GM12878 (cell line): ENCODE measurements around the gene FBXL3. TPM values are rescaled to one million over a fixed set of nuclear protein-coding genes. Genes with fewer than 3 reads are reported as not detected.

ENCODE experiments used
- ATAC-seq: fragments of 200-7000 bp; cut with Tn5 transposase; 3 replicates; pipeline ENCODE4 v1.9.1; 2020; ENCODE audit warnings: mild to moderate bottlenecking, moderate library complexity
- BruUV-seq: library from RNA; stranded (reverse); fragments of 400-500 nt; replicated peaks from 2 replicates; lab custom pipeline; 2021; lab: Mats Ljungman, UMichigan
- CTCF ChIA-PET: fragments of 300-600 bp; sonication (Branson Sonifier 250); formaldehyde crosslinking; extraction: SDS; loops from one replicate; lab custom pipeline; 2021; ENCODE audit warnings: inconsistent platforms; lab: Yijun Ruan, JAX
- POLR2A ChIA-PET: fragments of 350-600 bp; formaldehyde crosslinking; extraction: SDS; loops from one replicate; lab custom pipeline; 2021; ENCODE audit warnings: inconsistent platforms; lab: Charles Lee
- RAD21 ChIA-PET: fragments of 300-600 bp; sonication (Branson Sonifier 250); formaldehyde crosslinking; loops from one replicate; lab custom pipeline; 2023; ENCODE audit warnings: antibody characterized with exemption; ENCODE audit not compliant: unreplicated experiment; lab: Charles Lee
- SMC1A ChIA-PET: fragments of 300-600 bp; sonication (Branson Sonifier 250); formaldehyde crosslinking; loops from one replicate; lab custom pipeline; 2023; ENCODE audit not compliant: unreplicated experiment, uncharacterized antibody; lab: Charles Lee
- DNase-seq: peaks from one replicate; pipeline ENCODE4 v3.0.0-alpha.2; 2011; ENCODE audit warnings: low read depth, low spot score
- FAIRE-seq: peaks from 3 replicates; lab custom pipeline; 2011; peaks lifted over from hg19 to GRCh38; lab: Jason Lieb, UNC
- H2AFZ ChIP-seq: 2 replicates; pipeline ENCODE4 v1.6.0; 2011; ENCODE audit warnings: low read depth, low read length, control low read depth; ENCODE audit not compliant: control insufficient read depth
- H3K27ac ChIP-seq: 2 replicates; pipeline ENCODE4 v1.5.1; 2011; ENCODE audit warnings: control low read depth; ENCODE audit not compliant: control insufficient read depth, insufficient read depth
- H3K27me3 ChIP-seq, 2 experiments: replicated peaks in 1 of 2; 2 replicates each; pipeline versions ENCODE4 v1.6.0 to v1.6.1; 2011; ENCODE audit warnings: low read length in 1 of 2; ENCODE audit not compliant: control insufficient read depth in 2 of 2, insufficient read depth in 2 of 2
- H3K36me3 ChIP-seq, 2 experiments: 2 replicates each; pipeline ENCODE4 v1.5.1; 2011; ENCODE audit warnings: low read length in 1 of 2; ENCODE audit not compliant: control insufficient read depth in 2 of 2, insufficient read depth in 2 of 2
- H3K4me1 ChIP-seq: 2 replicates; pipeline ENCODE4 v1.6.1; 2011; ENCODE audit warnings: mild to moderate bottlenecking, low read length, moderate library complexity, mixed read lengths; ENCODE audit not compliant: control insufficient read depth, insufficient read depth
- H3K4me2 ChIP-seq: 2 replicates; pipeline ENCODE4 v1.6.0; 2011; ENCODE audit warnings: control low read depth; ENCODE audit not compliant: control insufficient read depth, insufficient read depth
- H3K4me3 ChIP-seq: fragments of 200-600 bp; sonication (generic); 2 replicates; pipeline ENCODE4 v1.5.1; 2016
- H3K79me2 ChIP-seq: 2 replicates; pipeline ENCODE4 v1.6.0; 2011; ENCODE audit warnings: low read length; ENCODE audit not compliant: control insufficient read depth, insufficient read depth
- H3K9ac ChIP-seq: 2 replicates; pipeline ENCODE4 v1.8.0; 2011; ENCODE audit warnings: low read length, control low read depth, mixed read lengths; ENCODE audit not compliant: control insufficient read depth, insufficient read depth
- H3K9me3 ChIP-seq: replicated peaks from 3 replicates; pipeline ENCODE4 v1.5.1; 2011; ENCODE audit warnings: mild to moderate bottlenecking, low read length; ENCODE audit not compliant: control insufficient read depth, insufficient read depth
- H4K20me1 ChIP-seq: 2 replicates; pipeline ENCODE4 v1.6.0; 2011; ENCODE audit not compliant: control insufficient read depth, insufficient read depth
- EED ChIP-seq: sonication (generic); IDR thresholded peaks from 2 replicates; pipeline ENCODE4 v1.6.1; 2016; ENCODE audit warnings: antibody characterized with exemption, low read depth
- GABPA ChIP-seq: IDR thresholded peaks from 2 replicates; pipeline ENCODE4 v1.6.1; 2014; ENCODE audit warnings: antibody characterized with exemption, low read depth, mild to moderate bottlenecking, inconsistent platforms
- MTA2 ChIP-seq: fragments of 450-650 bp; IDR thresholded peaks from 2 replicates; pipeline ENCODE4 v1.6.1; 2016; ENCODE audit warnings: low read depth, mild to moderate bottlenecking, moderate library complexity
- MTA3 ChIP-seq: IDR thresholded peaks from 2 replicates; pipeline ENCODE4 v1.6.1; 2012; ENCODE audit warnings: low read length, inconsistent platforms, borderline replicate concordance
- NBN ChIP-seq: fragments of 450-650 bp; IDR thresholded peaks from 2 replicates; pipeline ENCODE4 v1.6.1; 2016
- POLR2AphosphoS2 ChIP-seq: IDR thresholded peaks from 2 replicates; pipeline ENCODE4 v1.6.1; 2011; ENCODE audit warnings: low read depth, mild to moderate bottlenecking, low read length, improper control_type of control experiment, moderate library complexity
- RAD21 ChIP-seq: IDR thresholded peaks from 2 replicates; pipeline ENCODE4 v1.6.1; 2011; ENCODE audit warnings: mild to moderate bottlenecking, low read depth, low read length, moderate library complexity; ENCODE audit not compliant: insufficient read depth
- RCOR1 ChIP-seq: conservative IDR thresholded peaks from 2 replicates; pipeline ENCODE4 v1.6.1; 2012; ENCODE audit warnings: low read depth, low read length, improper control_type of control experiment
- SIN3A ChIP-seq: IDR thresholded peaks from 2 replicates; pipeline ENCODE4 v1.6.1; 2012; ENCODE audit warnings: low read depth, low read length, improper control_type of control experiment
- SMC3 ChIP-seq: IDR thresholded peaks from 2 replicates; pipeline ENCODE4 v1.6.1; 2011; ENCODE audit warnings: low read length, improper control_type of control experiment, borderline replicate concordance
- TAF1 ChIP-seq: IDR thresholded peaks from 2 replicates; pipeline ENCODE4 v1.6.1; 2011; ENCODE audit warnings: mild to moderate bottlenecking, low read depth, low read length, borderline replicate concordance
- ZNF24 ChIP-seq: fragments of 450-650 bp; IDR thresholded peaks from 2 replicates; pipeline ENCODE4 v1.6.1; 2017; ENCODE audit warnings: antibody characterized with exemption, mild to moderate bottlenecking
- WGBS: methylation state at CpG from one replicate; pipeline ENCODE4 v1.1.6; 2016; ENCODE audit warnings: low lambda C conversion rate; ENCODE audit not compliant: insufficient replicate concordance, insufficient coverage; ENCODE audit errors: missing lambda C conversion rate; 5-methylcytosine and 5-hydroxymethylcytosine counted together
- in situ Hi-C: fragments of 300-500 bp; cut with MboI; formaldehyde crosslinking; loops from 9 replicates; pipeline ENCODE4 v1.14.3; 2018; ENCODE audit warnings: mixed read lengths
- intact Hi-C: fragments of 100-400 bp; cut with micrococcal nuclease; formaldehyde crosslinking; loops from one replicate; pipeline ENCODE4 v1.14.2; 2022; ENCODE audit not compliant: unreplicated experiment
- polyA plus RNA-seq, 11 experiments: library from polyadenylated mRNA; depleted of rRNA in 4 of 11; unstranded in 6 of 11; stranded (reverse) in 5 of 11; fragments of >200 nt; fragmentation: Nextera tagmentation in 4 of 11; fragmentation: Illumina TruSeq in 1 of 11; extraction: Ambion mirVana in 4 of 11; extraction: Trizol in 1 of 11; gene quantifications; 1 replicate in 1 of 11; 2 replicates in 10 of 11; pipeline versions ENCODE4 v1.2.1 to v1.2.3, GENCODE V29; 2011 to 2016; ENCODE audit warnings: inconsistent platforms in 2 of 11, missing spikeins in 2 of 11, low read depth in 1 of 11
- total RNA-seq, 4 experiments: library from RNA; depleted of rRNA in 3 of 4; stranded (reverse); fragments of >200 nt in 3 of 4; fragmentation: Illumina TruSeq in 1 of 4; extraction: Trizol in 1 of 4; gene quantifications; 2 replicates each; pipeline versions ENCODE4 v1.2.1 to v1.2.3, GENCODE V29; 2013 to 2021
- TF ChIP-seq, protein P1 (sequence below): IDR thresholded peaks from 2 replicates; pipeline ENCODE4 v1.6.1; 2011; ENCODE audit warnings: mild to moderate bottlenecking, low read depth, low read length, moderate library complexity; ENCODE audit not compliant: insufficient replicate concordance
- TF ChIP-seq, protein P2 (sequence below): IDR thresholded peaks from 2 replicates; pipeline ENCODE4 v1.6.1; 2012; ENCODE audit warnings: low read depth, low read length, improper control_type of control experiment
- TF ChIP-seq, protein P3 (sequence below): fragments of 450-650 bp; IDR thresholded peaks from 2 replicates; pipeline ENCODE4 v1.6.1; 2017; ENCODE audit warnings: mild to moderate bottlenecking, moderate library complexity
- TF ChIP-seq, protein P4 (sequence below): fragments of 450-650 bp; IDR thresholded peaks from 2 replicates; pipeline ENCODE4 v1.6.1; 2017; ENCODE audit warnings: low read depth, mild to moderate bottlenecking, moderate library complexity

FBXL3 gene
- total and polyA plus RNA-seq, 10 of the 15 experiments (the other 5 are each of a cell fraction or from before 2014, with no cell fraction given): 9.0 to 26.4 (median 19.7) TPM

DNA sequence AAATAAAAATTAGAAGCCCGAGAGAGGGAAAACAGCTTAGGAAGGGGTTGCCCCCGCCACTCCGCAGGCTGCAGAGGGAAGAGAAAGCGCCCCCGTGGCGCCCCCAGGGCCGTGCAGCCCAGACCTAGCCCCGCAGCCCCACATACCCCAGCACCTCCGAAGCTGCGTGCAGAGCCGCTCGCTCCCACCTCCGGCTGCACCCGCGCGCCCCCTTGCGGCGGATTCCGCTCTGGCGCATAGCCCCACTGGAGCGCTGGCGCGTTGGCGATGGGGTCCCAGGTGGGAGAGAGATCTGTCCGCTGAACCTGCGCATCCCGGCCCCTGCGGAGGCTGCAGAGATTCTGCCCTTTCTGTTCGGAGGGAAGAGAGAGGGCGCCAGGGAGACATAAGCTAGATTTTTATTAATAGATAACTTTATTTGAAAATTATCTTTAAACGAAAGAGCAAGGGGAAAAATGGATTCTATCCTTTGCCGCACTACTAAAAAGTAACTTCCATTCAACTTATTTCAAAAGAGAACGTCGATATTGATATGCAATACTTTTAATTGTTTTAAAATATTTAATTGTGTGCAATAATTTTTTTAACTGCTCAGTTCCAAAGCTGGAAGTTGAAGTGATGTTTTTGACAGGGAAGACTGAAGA, 46.8 kb downstream of the FBXL3 start:
- H2AFZ ChIP-seq: no peak overlapping the region; the same call in 1 of the 2 replicates
- H3K9me3 ChIP-seq: no peaks in the 10 kb centered on the region
- H3K27me3 ChIP-seq: peaks cover 0 to 2% of the 10 kb centered on the region in 2 experiments; a peak in 2 of 4 replicates
- no peaks in the 10 kb centered on the region for H3K4me1 ChIP-seq
- H4K20me1 ChIP-seq: no peaks in the 10 kb centered on the region
- peak; percentile 23 for FAIRE-seq
- BruUV-seq: no TSS peak
- H3K9ac ChIP-seq: no peak overlapping the region
- SMC1A ChIA-PET: interaction anchor here (0.8 to 2.6 kb wide), 9 partner anchors 10 to 1110 kb away, joined by 3 to 9 read pairs (median 4); no protein-coding TSS in a partner anchor
- no peak overlapping the region for H3K4me2 ChIP-seq
- no peak overlapping the region for H3K4me3 ChIP-seq
- CTCF ChIA-PET: interaction anchor here (0.7 to 6.3 kb wide), 33 partner anchors 9 to 1695 kb away, joined by 3 to 54 read pairs (median 5); partner anchors contain the start of gene CLN5
- in situ Hi-C loops (no loop called here), intact Hi-C loops (no loop called here)
- WGBS: 5% methylated on average over 31 of the region's 34 CpGs
- ATAC-seq: peak; percentile 100
- H3K36me3 ChIP-seq: no peaks in the 10 kb centered on the region
- RAD21 ChIA-PET: interaction anchor here (0.6 to 3.1 kb wide), 8 partner anchors 10 to 502 kb away, joined by 3 to 13 read pairs (median 4); no protein-coding TSS in a partner anchor
- no peak overlapping the region for H3K27ac ChIP-seq
- no peaks in the 10 kb centered on the region for H3K79me2 ChIP-seq
- no peak for DNase-seq
- POLR2A ChIA-PET: interaction anchor here (0.6 to 1.1 kb wide), 5 partner anchors 11 to 1307 kb away, joined by 3 to 6 read pairs (median 5); partner anchors contain the start of gene CLN5
- TF ChIP-seq ZNF24 (no peak), RCOR1 (no peak), NBN (no peak), GABPA (no peak), SIN3A (no peak), EED (no peak), RAD21 (peak; percentile 78), SMC3 (peak; percentile 67), MTA3 (no peak), MTA2 (no peak), POLR2AphosphoS2 (no peak), TAF1 (no peak)
- TF ChIP-seq, protein P1, sequence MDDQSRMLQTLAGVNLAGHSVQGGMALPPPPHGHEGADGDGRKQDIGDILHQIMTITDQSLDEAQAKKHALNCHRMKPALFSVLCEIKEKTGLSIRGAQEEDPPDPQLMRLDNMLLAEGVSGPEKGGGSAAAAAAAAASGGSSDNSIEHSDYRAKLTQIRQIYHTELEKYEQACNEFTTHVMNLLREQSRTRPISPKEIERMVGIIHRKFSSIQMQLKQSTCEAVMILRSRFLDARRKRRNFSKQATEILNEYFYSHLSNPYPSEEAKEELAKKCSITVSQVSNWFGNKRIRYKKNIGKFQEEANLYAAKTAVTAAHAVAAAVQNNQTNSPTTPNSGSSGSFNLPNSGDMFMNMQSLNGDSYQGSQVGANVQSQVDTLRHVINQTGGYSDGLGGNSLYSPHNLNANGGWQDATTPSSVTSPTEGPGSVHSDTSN: no peak
- TF ChIP-seq, protein P2, sequence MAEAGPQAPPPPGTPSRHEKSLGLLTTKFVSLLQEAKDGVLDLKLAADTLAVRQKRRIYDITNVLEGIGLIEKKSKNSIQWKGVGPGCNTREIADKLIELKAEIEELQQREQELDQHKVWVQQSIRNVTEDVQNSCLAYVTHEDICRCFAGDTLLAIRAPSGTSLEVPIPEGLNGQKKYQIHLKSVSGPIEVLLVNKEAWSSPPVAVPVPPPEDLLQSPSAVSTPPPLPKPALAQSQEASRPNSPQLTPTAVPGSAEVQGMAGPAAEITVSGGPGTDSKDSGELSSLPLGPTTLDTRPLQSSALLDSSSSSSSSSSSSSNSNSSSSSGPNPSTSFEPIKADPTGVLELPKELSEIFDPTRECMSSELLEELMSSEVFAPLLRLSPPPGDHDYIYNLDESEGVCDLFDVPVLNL: no peak
- TF ChIP-seq, protein P3, sequence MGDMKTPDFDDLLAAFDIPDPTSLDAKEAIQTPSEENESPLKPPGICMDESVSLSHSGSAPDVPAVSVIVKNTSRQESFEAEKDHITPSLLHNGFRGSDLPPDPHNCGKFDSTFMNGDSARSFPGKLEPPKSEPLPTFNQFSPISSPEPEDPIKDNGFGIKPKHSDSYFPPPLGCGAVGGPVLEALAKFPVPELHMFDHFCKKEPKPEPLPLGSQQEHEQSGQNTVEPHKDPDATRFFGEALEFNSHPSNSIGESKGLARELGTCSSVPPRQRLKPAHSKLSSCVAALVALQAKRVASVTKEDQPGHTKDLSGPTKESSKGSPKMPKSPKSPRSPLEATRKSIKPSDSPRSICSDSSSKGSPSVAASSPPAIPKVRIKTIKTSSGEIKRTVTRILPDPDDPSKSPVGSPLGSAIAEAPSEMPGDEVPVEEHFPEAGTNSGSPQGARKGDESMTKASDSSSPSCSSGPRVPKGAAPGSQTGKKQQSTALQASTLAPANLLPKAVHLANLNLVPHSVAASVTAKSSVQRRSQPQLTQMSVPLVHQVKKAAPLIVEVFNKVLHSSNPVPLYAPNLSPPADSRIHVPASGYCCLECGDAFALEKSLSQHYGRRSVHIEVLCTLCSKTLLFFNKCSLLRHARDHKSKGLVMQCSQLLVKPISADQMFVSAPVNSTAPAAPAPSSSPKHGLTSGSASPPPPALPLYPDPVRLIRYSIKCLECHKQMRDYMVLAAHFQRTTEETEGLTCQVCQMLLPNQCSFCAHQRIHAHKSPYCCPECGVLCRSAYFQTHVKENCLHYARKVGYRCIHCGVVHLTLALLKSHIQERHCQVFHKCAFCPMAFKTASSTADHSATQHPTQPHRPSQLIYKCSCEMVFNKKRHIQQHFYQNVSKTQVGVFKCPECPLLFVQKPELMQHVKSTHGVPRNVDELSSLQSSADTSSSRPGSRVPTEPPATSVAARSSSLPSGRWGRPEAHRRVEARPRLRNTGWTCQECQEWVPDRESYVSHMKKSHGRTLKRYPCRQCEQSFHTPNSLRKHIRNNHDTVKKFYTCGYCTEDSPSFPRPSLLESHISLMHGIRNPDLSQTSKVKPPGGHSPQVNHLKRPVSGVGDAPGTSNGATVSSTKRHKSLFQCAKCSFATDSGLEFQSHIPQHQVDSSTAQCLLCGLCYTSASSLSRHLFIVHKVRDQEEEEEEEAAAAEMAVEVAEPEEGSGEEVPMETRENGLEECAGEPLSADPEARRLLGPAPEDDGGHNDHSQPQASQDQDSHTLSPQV: no peak
- TF ChIP-seq, protein P4, sequence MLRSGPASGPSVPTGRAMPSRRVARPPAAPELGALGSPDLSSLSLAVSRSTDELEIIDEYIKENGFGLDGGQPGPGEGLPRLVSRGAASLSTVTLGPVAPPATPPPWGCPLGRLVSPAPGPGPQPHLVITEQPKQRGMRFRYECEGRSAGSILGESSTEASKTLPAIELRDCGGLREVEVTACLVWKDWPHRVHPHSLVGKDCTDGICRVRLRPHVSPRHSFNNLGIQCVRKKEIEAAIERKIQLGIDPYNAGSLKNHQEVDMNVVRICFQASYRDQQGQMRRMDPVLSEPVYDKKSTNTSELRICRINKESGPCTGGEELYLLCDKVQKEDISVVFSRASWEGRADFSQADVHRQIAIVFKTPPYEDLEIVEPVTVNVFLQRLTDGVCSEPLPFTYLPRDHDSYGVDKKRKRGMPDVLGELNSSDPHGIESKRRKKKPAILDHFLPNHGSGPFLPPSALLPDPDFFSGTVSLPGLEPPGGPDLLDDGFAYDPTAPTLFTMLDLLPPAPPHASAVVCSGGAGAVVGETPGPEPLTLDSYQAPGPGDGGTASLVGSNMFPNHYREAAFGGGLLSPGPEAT: no peak
